HG02678 (cell line): ENCODE measurements around the gene VAMP4.
"Not testable (repeated sequence)": the region's sequence is repeated elsewhere in the genome, so short reads cannot be mapped to it uniquely, and the experiment has no call there.

Source experiments
- ATAC-seq: cut with Tn5 transposase; IDR thresholded peaks from one replicate; pipeline ENCODE4 v1.9.1; 2021; ENCODE audit warnings: mild to moderate bottlenecking, moderate library complexity; ENCODE audit not compliant: unreplicated experiment

VAMP4 gene

DNA sequence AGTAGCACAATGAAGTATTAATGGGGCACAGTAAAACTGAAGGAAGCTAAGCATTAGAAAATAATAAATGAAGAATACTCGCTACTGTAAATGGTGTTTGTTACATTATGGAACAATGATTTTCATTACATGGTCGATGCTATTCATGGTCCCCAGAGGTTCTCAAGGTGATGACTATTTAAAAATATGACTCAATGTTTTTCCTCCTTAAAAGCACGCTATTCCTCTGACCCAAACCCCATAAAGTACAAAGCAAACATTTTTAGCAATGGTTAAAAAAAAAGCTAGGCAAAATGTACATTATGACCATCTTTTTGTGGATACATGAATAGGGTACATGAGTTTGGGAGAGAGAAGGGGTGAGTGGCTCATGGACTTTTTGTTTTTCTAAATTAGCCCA is 34.3 kb downstream of the VAMP4 start:
- no peak for ATAC-seq

DNA sequence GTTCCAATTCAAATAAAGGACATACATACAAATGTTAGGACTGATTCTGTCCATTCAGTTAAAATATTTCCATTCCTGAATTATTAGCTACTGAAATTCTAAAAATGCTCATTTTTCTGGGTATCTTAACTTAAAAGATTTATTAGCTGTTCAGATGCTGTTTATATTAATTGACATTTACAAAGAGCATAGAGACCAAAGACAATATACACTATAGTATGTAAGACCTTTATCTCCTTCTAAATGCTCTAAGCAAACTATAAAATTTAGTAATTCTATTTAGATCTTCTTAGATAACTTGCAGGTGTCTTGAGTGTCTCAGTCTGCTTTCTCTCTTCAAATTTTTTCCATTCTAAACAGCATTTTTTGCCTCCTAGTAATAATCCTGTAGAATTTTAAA is 39.3 kb downstream of the VAMP4 start:
- no peak for ATAC-seq

DNA sequence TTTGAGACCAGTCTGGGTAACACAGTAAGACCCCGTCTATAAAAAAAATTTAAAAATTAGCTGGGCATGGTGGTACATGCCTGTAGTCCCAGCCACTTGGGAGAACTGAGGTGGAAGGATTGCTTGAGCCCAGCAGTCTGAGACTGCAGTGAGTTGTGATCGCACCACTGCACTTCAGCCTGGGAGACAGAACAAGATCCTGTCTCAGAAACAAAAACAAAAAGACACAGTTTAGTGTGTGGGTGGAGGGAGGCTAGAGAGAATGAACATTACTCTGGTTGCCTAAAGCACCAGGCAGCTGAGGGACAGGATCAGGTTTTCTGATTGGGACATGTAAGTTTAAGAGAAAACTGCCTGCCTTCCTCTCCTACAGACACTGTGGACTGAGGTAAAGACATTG is 42.3 kb downstream of the VAMP4 start:
- no peak for ATAC-seq

DNA sequence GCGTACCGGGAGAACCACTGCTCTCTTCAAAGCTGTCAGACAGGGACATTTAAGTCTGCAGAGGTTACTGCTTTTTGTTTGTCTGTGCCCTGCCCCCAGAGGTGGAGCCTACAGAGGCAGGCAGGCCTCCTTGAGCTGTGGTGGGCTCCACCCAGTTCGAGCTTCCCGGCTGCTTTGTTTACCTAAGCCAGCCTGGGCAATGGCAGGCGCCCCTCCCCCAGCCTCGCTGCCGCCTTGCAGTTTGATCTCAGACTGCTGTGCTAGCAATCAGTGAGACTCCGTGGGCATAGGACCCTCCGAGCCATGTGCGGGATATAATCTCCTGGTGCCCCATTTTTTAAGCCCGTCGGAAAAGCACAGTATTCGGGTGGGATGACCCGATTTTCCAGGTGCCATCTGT is 46.1 kb downstream of the VAMP4 start:
- ATAC-seq, result not testable (repeated sequence)

DNA sequence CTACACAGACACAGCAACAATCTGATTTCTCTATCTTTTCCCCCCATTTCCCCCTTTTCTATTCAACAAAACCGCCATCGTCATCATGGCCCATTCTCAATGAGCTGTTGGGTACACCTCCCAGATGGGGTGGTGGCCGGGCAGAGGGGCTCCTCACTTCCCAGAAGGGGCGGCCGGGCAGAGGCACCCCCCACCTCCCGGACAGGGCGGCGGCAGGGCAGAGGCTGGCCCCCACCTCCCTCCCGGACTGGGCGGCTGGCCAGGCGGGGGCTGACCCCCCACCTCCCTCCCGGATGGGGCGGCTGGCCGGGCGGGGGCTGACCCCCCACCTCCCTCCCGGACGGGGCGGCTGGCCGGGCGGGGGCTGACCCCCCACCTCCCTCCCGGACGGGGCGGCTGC is 48.3 kb downstream of the VAMP4 start:
- ATAC-seq, result not testable (repeated sequence)

DNA sequence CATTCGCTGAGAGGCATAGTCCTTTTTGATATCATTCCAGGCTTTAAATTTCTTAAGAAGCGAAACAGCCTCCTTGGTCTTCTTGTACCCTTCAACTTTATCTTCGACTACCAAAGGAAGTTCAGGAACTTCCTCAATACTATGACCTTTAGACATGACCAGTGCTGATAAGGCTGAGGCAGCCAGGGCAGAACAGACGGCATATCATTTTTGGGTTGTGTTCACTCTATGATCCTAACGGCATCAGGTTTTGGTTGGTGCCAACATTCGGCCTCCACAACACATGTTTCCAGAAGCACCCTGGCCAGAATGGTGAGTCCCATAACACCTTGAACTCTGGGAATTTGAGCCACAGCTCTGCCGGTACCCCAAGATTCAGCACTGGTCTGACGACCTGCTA is 58.0 kb downstream of the VAMP4 start:
- no peak for ATAC-seq

DNA sequence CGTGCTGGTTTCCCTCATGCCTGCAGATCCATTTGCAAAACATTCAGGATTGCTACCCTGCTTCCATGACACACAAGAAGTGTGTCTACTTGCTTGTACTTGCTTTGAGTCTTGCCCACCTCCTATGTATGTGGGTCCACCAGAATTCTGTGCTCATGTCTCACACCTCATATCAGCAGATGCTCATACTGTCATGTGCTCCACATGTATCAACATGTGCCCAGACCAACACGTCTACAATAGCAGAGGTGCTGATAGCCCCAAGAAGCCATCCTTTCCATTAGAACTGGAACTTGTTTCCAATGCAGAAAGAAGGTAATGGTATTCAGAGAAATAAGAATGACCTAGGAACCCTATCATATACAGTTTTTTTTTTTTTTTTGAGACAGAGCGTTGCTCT is 61.5 kb downstream of the VAMP4 start:
- ATAC-seq, result no peak

DNA sequence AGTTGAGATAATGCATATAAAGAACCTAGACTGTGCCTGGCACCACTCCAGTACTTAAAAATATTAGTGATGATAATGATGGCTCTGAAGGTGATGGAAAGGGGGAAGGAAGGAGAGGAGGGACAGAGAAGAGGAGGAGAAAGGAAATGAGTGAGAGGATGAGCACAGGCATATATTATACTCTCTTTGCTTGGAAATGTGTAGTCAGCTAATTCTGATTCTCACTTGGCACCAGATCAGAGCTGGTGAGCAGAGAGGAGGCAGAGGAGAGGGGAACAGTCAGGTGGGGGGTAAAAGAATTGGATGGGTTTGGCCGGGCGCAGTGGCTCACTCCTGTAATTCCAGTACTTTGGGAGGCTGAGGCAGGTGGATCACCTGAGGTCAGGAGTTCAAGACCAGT is 65.0 kb downstream of the VAMP4 start:
- no peak for ATAC-seq

DNA sequence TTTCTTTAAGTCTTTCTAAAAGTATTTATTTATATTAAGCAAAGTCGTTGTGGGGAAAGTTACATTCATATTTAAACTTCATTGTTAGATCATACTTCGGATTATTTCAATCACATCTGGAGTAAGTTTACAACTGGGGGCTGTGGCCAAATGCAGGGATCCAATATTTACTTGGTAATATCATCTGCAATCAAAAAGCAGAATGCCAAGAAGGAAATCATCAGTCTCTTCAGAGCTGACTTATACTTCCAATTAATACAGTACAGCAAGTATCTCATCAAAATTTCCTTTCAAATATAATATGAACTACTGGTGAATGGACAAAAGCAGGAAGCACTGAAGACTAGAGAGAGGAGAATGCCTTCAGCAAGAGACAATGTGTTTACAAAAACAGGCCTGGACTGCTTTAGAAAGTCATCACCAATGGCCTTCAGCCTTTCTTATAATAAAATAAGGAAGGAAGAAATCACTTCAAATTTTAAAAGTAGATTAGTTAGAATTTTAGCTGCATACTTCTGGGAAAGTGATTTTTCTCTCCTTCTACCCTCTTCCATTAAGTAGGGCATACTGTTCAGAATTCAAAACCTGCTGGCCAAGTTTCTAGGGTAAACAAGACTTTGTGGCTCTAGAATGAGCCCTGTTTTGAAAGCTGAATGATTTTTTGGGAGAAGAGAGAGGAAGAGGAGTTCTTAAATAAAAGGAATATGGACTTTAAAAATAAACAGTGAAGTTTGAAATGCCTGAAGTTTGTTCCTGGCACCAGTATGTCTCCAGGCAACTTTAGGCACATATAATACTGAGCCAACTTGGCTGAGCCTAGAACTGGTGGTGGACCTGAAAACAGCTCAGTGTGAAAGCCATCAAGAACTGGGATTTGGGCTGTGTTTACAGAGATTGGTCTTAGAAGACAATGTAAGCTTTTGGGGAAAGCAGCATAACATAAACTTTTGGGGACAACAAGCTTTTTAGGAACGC is 67.1 kb downstream of the VAMP4 start:
- ATAC-seq, result no peak

DNA sequence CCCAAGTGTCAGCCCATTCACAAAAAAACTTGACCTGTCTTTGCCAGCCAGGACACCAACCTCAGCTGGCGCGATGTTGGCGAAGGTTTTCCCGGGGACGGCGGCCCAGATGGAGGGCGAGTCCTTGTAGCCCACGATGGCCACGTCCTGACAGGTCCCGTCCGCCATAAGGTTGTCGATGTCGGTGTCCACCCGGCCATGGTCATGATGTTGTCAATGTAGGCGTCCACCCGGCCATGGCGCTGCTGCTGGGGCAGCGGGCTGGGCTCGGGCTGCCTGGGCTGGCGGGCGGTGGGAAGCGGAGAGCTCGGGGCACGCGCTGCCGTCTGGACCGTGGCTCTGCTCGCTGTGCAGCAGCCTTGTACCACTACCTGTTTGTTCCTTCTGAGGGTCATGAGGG is 71.1 kb downstream of the VAMP4 start:
- no peak for ATAC-seq

DNA sequence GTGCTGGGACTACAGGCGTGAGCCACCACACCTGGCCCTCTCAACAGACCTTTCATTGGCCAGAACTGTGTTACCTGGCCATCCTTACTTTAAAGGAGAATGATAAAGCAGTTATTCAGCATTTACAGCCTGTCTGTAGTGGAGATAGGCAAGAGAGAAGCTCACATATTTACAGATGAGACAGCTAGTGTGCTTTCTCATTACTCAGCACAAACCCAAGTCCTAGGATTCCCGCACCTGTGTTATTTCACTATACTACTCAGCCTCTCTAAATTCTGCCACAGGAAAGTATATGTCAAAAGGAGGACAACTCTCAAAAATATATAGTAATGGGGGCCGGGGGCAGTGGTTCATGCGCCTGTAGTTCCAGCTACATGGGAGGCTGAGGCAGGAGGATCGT is 73.5 kb downstream of the VAMP4 start:
- no peak for ATAC-seq

DNA sequence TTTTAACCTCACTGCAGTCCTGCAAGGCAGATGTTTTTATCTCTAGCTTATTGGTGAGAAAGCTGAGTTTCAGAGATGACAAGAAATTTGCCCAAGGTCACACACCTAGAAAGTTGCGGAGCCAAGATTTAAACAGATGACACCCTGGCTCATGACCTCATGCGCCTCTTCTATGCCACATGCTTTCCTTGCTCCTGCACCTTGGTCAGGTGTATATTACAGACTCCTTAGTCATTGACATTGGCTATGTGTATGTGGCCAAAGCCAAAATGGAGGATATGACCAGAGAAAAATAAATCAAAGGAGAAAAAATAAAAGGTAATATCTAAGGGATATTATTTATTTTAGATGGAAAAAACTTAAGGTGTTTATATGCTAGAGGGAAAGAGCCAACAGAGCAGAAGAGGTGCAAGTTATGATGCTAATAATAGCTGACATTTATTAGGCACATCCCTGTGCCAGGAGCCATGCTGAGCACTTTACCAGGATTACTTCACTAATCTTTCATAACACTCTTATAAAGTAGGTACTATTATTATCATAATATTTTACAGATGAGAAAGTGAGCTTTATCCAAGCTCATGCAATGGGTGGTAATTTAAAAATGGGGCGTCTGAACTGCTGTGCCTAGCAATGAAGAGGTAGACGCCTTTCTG is 75.6 kb downstream of the VAMP4 start:
- ATAC-seq, result no peak

DNA sequence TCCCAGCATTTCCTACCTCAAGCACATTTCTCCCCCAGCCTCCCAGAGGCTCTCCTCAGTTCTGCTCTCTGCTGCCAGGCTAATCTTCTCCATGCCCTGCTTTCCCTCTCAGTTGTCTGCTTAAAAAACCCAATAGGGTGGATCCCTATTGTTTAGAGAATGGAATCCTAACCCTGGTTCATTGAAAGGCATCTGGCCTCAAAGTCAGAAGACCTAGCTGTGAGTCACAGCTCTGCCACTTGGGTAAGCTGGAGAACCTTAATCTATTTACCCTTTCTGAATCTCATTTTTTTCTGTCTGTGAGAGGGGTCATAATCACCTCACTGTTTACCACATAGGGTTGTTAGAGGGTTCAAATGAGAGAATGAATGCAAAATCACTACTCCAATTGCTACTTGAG is 76.9 kb downstream of the VAMP4 start:
- no peak for ATAC-seq

DNA sequence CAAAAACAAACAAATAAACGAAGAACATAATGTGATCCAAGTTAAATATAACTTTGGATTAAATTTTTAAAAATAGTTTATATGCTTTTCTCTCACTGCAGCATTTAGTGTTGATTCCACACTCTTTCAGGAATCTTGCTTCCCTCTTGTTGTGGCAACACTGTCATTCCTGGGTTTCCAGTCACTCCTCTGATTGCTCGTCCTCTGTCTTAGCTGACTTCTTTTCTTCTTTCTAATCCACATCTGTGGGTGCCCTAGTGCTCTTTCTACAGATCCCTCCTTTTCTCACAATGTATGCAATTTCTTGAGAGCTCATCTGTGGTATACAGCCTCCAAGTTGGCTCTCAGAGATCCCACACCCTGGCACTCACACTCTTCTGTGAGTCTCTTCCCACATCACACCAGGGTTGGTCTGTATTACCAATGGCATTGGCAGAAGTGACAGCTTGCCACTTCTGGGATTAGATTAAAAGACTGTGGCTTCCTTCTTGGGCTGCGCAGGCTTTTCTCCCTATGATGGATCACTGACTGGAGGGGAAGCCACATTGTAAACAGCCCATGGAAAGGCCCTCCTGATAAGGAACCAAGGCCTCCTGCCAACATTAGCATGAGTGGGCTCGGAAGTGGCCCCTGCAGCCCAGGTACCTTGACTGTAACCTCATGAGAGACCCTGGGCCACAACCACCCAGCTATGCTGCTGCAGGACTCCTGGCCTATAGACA is 77.8 kb downstream of the VAMP4 start:
- ATAC-seq, result no peak

DNA sequence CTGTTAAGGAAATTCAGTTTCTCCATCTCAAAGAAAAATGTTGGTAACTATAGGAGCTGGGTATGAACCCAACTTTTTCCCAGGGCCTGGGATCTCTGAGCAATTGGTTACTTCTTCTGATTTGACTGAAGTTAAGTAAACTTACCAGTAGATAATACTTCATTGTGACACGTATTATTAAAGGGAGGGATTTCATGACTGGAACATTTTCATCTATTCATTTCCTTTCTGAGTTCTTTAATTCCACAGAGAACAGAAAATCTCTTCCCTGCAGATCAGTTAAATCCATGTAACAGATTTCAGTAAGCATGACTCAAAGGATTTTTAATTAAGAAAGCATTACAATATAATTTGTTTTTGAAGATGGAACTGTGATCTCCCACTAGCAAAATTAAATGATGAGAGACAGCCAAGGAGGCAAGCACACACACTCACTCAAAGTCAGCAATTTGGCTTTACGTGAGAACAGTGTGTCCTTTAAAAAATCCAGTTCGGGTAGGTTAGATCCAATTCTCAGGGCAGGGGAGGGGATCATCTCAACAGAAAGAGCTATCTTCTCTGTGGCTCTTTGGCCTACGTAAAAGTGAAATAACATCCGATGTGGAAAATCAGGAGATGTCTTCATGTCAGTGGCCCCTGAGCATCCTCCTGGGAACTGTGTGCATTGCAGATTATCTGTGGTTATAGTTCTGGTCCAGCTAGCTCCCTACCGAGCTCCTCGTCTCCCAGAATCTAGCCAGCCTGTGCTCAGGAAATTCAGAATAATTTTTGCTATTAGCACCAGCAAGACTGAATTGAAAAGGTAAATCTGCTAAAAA is 78.6 kb downstream of the VAMP4 start:
- no peak for ATAC-seq

DNA sequence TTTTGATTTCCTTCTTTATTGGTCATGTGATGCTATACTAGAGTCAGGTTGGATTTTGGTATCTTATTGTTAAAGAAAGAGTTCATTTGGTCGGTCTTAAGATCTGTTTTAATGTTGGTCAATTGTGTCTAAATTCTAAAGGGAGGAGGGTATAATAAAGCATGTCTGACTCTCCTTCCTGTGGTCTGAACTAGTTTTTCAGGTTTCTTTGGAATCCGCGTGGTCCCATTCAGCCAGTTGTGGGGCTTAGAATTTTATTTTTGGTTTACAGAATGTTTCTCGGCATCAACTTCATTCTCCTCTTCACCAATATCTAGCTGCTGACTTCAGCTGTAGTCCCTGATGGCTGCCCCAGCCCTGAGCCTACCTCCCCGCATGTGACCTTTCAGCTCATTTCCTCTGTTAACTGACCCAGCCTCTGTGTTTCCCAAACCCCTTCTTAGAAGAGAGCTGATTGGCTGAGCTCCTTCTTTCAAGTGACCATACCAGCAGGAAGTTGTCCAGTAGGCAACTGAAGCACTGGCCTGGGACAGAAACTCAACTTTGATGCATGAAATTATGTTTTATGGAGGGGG is 80.7 kb downstream of the VAMP4 start:
- ATAC-seq, result no peak

DNA sequence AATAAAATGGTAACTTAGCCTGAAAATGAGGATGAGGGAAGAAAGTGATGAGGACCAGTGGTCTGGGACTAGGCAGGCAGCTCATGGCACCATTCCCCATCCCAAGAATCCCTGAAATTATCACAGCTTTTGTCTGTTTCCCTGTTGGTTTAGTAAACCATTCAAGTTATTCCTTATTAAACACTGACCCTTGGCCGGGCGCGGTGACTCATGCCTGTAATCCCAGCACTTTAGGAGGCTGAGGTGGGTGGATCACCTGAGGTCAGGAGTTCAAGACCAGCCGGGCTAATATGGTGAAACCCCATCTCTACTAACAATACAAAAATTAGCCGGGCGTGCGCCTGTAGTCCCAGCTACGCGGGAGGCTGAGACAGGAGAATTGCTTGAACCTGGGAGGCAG is 85.7 kb downstream of the VAMP4 start:
- ATAC-seq, result not testable (repeated sequence)

DNA sequence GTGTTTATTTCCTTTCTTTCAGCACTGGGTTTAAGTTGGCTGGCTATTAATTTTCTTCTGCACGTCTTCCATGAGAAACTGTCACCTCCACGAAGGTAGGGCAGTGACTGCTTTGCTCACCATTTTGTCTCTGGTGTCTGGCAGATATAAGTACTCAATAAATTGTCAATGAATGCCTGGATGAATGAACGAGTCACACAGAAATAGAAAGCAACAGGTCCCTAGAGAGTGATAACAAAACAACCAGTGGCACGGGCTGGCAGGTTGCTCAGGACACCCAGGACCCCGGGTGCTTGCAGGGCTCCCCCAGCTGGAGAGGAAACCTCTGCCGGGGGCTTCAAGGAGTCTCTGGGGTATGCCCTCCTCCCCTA is 86.1 kb downstream of the VAMP4 start:
- ATAC-seq, result no peak

DNA sequence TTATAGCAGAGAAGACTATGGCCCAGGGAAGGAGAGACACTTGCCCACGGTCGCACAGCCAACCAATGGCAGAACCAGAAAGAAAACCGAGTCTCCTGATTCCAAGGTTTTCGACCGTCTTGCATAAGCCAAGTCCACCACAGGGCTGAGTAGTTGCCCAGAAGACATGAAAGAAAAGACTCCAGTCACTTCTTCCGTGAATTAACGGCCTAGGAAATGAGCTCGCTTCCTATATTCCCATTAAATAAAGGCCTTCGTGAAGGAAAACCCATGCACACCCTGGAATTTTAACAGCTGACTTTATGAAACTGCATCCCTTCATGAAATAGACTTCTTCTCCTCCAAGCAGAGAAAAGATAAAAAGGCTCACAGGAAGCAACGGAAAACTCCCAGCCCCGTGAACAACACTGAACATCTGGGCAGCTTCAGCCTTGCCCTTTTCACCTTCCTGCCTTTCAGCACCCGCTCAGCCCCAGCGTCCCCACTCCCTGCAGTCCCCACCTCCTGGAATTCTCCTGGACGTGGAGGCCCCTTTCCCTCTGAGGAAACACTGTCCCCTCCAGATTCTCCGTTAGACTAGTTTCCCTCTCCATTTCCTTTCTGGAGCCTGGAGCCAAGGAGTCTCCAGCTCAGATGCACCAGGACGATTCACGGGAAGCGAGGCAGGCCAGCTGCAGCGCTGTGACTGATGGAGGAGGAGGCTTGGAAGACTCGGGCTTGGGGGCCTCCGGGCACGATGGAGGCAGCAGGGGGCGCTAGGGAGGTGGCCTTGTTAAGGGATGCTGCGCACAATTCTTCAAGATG is 86.7 kb downstream of the VAMP4 start:
- peak; percentile 76 for ATAC-seq
